GM18499 (cell line): ENCODE data around the gene ARHGEF40.
A peak's percentile ranks its signal among the peaks of the same experiment; 100 is the strongest.

Experiments used
- ATAC-seq: cut with Tn5 transposase; IDR thresholded peaks from one replicate; pipeline ENCODE4 v1.9.1; 2021; ENCODE audit warnings: moderate number of reproducible peaks; ENCODE audit not compliant: insufficient read depth, unreplicated experiment

The ARHGEF40 gene

DNA sequence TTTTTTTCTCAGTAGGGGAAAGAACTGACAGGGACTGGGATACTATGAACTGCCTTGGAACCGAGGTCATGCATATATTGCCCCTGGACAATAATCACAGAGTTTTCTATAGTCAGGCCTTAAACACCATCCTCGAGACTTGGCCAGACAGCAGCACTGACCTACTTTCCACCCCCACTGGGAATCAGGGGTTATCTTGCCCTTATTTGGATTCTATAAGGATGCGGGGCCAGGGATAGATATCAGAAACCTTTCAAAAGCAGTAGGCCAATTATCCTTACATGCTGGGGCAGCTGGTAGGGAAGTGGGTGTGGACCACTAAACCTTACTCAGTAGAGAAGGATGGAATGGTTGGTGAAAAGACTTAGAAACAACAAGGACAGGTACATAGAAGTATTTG, 26.3 kb downstream of the ARHGEF40 start:
- ATAC-seq: no peak

DNA sequence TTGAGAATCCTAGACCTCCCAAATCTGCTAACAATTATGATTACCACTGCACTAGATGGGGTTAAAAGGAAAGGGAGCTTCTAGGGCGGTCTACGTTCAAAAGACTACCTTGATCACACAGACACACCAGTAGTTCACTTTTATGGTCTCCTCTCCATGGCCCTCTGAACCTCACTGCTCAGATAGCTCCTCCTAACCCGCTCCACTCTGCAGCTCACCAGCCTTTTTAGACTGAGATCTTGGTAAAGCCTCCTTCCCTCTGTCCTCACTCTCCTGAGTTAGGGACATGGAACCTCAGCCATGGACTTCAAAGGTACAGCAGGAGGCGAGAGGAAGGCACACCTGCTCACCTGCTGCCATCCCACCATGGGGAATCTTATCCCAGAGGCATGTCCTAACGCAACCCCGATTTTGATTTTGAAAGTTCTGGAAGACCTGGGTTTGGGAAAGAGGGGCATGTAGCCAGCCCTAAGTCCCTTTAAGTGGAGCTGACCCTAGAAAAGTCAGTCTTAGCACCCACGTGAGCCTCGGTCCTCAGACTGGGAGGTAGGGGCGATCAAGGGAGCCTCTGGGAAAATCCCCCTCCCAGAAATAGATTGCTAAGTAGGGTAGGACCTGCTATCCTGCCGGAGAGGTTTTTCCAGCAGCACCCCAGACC, 27.0 kb downstream of the ARHGEF40 start:
- ATAC-seq: no peak

DNA sequence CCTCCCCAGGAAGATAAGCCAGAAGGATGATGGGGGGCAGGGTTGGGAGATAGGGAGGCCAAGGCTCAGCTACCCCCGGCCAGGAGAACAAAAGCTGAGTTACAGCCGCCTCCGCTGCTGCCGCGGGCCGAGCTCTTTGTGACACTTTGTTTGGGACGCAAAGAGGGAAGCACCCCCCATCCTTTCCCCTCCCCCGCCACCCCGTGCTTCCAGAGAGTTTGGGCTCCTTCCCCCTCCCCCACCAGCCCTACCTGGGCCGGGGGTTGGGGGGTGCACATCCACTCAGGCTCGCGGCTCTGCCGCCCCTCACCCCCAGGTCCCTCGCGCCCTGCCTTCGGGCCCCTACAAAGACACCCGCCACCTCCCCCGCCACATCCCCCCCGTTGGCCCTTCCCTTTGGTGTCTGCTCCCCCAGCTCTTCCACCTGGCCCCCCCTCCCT, 27.6 kb downstream of the ARHGEF40 start:
- ATAC-seq: no peak

DNA sequence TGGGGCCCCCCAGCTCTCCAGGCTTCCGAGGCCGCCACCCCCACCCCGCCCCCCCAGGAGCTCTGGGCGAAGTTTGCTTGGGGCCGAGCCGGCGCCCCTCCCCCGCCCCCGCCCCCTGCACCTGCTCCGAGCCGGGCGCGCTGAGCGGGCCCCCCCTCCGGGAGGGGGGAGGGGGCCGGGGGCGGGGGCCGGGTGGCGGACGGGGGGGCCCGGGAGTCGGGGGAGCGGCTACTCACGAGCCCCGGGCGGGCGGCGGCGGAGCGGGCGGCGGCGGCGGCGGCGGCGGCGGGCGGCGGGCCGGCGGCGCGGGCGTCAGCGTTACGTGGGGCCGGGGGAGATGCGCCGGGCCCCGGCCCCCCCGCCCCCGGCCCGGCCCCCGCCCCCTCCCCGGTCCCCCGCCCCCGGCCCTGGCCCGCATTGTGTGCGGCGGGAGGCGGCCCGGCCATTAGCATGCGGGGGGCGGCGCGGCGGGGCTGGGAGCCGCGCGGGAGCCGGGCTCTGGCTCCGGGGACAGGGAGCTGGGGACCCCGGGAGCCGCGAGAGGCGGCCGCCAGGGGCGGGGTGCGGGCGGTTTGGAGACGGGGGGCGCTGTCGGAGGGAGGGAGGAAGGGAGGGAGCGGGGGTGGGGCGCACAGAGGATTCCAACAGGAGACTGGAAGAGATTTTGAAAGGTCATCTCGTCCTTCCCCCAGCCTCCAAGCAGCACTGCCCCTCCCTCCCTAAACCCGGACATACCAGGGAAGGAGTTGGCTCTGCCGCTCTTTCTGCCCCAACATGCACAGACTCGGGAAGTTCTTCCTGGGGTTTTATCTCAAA, 28.2 kb downstream of the ARHGEF40 start, which contains the start of gene ZNF219:
TSS of gene ZNF219 (minus strand) at position 580 of the 816 bp plus-strand sequence. CDS start 5,064 bp downstream, outside the sequence.
- no peak for ATAC-seq

DNA sequence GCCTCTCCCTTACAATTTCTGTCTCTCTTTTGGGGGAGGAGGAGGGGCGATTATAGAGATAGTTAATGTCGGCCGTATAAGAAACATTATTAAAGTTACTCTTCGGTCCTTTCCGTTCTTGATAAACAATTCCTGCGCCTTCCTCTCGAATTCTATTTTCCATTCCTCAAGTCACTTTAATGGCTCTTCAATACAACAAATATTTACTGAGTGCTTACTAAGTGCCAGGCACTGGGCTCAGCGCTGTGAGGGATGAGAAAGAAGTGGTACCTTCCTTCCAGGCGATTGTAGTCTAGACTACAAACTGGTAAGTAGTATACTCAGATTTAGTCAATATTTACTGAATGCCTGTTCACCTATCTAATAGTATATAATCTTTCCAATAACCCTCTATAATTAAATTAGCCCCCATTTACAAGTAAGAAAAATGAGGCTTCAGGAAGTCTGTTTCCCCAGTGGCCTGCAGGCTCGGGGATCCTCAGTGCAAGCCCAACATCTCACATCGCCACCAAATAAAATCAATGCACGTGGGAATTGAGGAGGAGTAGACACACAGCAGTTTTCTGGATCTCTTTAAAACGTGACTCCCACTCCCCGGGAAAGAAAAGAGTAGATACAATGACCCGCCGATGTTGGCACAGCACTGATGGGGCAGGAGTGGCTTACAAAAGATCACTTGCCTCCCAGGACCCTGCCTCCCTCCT, 28.9 kb downstream of the ARHGEF40 start:
- no peak for ATAC-seq

DNA sequence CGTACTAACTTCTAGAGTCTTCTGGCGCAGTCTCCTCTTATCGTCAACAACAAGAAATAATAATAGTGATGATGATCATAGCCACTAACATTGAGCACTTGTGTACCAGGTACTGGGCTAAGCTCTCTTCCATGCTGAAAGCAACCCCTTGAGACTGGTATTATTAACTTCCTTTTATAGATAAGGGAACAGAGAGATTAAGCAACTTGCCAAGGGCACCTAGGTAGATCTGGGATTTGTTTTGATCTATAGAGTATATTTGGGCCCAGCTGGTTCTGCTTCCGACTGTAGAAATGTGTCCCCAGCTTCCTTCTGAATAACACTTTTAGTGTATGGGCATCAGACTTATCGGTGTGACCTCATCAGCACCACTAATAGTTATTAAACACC, 29.5 kb downstream of the ARHGEF40 start:
- no peak for ATAC-seq

DNA sequence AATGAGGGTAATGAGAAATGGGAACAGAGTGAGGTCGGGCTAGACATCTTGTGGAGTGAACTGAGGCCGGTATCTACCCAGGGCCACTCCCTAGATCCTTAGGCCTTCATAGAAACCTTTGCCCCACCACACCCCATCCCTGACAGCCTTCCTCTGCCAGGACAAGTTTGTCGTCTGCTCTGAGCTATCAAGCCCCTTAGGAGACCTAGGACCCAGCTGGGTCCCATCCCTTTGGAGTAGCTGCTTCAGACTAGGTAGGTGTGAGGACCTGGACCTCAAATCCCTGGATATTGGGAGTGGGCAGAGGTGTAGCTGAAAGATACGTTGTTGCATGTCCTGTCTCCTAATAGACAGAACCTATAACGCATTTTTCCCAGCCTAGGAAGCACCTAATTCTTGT, 30.8 kb downstream of the ARHGEF40 start, which contains the start of gene TMEM253:
TSS of gene TMEM253 (plus strand) at position 136 of the 400 bp plus-strand sequence. CDS start 278 bp downstream, outside the sequence.
- no peak for ATAC-seq

DNA sequence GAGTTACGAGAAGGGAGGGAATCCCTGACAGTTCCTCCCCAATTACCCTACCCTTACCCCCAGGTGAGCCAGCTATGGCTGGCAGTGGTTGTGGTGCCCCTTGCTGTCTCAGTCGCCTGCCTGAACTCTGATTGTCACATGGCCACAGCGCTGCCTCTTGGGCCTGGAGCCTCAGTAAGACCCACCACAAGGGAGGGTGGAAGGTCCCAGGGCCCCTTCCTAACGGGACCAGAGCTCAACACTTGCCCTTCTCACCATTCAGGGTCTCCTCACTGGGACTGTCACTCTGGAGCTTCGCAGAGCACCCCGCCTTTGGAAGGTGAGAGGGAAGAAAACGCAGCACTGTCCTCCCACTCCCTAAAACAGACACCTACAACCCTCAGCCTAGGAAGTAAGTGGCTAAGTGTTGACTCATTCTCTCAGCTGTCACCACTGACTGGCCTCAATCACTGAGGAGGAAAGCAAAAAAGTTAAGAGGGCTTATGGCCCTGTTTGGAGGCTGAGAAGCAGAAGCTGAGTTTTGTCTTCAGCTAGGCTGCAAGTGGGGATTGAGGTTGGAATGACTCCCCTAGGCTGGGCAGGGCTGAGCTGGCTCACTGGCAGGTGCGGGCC, 31.8 kb downstream of the ARHGEF40 start:
- no peak for ATAC-seq

DNA sequence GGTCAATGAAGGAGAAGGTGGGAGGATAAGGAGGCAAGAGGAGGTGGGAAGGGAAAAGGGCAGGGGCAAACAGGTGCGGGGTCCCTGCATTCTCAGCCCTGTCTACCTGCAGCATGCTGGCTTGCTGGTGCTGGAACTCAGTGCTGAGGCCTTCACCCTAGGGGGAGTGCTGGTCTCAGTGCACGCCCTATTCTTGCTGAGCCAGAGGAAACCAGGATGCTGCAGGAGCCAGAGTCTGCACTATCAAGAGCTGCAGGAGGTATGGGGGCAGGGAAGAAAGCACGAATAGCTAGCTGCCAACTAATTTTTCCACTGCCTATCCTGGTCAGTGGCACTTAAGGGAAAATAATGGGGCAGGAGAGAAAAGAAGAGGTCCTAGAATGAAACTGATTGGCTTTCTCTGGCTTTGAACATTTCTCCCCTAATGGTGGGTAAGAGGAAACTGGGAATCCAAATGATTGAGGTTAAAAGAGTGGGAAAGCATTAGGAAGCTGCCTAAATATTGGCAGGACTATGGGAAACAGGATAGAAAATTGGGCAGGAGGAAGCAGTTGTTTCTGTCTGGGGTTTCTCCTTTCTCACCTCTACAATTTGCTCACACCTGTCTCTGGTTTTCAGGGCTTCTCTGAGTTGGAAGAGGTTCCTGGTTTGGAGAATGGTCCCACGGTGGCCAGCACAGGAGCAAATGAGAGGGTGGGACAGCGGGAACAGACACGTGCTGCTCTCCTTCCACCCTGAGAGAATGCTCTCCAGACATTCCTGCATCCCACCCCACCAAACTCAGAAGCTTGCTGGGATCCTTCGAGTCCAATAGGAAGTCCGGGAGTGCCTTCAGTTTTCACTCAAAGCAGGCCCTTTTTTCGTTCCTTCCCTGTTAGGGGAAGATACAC, 32.7 kb downstream of the ARHGEF40 start:
- no peak for ATAC-seq

DNA sequence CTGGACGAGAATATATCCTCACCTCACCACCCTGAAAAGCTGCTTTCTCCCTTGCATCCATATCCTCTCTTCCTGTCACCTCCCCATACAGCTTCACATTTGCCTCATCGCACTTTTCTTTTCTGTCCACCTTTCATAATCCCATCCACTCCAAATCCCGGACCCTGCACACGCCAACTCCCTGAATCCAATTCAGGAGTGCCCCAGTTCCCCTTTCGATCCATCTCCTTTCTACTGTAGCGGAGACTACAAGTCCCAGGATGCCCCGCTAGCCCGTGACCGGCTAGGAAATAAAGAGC, 33.3 kb downstream of the ARHGEF40 start:
- peak; percentile 1 for ATAC-seq

DNA sequence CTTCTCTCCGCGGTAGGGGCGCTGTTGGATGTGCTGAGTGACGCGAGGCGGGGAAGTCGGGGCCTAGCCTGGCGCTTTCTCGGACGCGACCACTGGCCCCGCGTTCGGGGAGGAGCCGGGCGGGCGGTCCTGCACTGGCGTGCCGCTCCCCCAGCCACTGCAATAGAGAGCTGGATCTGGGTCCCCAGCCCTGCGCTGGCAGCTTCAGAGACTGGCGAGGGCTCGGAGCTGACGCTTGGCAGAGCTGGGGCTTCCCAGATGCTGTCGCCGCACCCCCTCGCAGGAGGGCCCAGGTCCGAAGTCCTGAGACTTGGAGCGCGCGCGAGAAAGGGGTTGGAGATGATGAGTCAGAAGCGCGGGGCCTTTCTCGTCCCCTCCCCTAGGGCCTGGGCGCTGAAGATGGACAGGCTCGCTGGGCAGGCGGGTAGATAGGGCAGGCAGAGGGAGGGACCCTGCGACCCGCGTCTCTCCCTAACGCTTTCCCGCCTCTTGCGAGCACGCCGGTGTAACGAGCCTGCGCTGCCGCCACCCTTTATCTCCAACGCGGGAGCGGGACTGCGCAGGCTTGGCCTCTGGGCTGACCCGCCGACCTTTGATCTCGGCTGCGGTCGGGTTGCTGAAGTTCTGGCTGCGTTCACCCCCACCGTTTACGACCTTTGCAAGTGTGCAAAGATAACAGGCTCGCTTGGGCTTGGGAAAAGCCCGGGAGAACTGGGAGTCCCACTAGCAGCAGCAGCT, 33.8 kb downstream of the ARHGEF40 start:
- peak; percentile 71 for ATAC-seq

DNA sequence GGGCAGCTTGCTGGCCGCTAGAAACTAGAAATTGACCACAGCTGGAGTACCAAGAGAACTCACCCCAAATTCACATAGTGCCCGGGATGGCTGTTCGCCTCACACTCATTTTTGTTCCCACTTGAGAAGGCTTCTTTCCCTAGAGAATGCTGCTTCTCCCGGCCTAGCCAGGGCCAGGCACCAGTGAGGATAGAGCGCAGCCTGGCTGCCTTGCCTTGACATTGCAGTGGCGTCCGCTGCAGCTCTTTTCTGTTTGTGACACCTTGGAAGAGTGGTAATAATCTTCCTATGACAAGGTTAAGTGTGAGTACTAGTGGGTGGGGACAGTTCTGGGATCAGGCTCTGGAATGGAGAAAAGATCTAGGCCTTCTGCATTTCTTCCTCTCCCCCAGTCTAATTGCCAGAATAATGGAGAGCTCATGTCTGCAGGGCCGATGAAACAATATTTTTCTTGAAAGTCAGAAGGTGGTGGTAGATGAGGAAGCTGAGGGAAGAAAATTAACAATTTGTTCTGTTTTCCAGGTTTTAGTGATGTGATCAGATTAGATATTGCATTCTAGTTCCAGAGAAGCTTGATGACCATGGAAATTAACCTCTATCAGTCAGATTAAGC, 34.5 kb downstream of the ARHGEF40 start:
- ATAC-seq: no peak

DNA sequence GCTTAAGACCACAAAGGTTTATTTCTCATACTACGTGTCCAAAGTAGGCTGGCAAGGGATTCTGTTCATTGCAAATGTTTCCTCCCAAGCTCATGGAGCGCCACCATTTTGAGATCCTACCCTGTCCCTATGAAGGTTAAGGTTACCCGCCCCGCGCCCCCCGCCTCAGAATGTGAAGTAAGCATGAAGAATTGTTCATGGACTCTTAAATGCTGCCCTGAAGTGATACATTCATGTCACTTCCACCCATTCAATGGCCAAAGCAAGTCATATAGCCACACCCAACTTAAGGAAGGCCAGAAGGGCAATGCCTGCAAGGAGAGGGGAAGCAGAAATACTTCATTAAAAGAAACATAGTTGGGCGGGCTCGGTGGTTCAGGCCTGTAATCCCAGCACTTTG, 35.0 kb downstream of the ARHGEF40 start:
- ATAC-seq: no peak

DNA sequence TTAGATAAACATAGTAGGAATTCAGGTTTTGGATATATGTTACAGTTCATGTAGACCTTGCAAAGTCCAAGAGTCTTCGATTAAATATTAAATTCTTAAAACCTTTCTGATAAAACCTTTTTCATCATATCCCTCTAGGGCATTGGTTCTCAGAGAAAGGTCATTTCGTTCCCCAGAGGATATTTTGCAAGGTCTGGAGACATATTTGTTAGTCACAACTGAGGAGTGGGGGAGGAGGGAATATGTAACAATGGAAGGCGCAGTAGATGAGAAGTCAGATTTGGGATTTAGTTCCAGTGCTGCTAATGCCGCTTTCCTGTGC, 36.0 kb downstream of the ARHGEF40 start:
- ATAC-seq: no peak

DNA sequence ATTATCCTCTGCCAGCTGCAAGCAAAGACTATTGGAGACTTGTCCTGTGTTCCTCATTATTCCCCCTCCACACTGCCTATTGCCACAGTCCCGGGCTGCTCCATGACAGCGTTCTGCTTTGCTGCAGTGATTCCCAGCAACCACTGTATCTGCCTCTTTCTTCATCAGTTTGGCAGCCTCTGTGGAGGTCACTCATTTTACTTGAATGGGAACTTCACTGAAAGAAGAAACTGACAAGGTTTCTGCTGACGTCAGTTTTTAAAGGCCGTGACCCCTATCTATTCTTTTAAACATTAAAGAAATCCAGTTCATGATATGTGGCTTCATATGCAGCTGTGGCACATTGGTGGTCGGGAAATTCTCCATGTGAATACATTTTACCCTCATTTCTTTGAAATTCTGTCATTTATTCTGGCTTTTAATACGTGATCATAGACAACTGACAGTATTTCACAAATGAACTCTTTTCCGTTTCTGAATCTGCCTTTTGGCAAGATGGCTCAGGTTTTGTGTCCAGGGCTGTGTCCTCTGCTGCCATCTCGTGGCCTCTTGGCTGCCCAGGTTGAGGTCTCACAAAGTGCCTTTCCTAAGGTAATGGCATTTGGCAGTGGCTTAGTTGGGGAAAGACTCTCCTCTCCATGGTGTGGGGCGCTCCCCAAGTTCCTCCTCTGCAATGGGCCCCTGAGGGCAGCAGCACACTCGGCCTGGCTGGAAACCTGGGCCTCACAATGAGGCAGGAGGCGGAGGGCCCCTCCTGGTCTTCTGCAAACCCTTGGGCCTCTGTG, 36.6 kb downstream of the ARHGEF40 start:
- ATAC-seq: no peak

DNA sequence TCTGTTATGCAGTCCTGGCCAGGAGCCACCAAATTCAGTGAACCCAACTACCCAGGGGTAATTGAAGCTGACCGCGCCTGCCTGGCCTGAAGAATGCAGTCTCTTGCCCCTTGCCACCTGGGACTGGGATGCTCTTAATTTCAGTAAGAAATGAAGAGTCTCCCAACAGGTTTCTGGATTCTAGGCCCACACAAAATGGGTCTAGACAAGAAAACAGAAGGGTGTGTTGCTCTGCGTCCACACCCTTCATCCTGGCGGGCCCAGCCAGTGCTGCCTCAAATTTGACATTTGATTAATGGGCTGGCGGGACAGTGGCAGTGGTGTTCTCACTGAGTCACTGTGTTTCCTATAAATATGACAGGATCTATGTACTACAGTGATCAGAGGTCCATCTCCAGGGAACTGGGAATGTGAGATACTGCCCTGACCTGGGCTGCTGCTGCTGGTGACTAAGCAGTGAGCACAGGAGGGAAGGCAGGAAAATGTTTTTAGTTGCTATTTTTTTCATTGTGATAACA, 37.2 kb downstream of the ARHGEF40 start:
- ATAC-seq: no peak

DNA sequence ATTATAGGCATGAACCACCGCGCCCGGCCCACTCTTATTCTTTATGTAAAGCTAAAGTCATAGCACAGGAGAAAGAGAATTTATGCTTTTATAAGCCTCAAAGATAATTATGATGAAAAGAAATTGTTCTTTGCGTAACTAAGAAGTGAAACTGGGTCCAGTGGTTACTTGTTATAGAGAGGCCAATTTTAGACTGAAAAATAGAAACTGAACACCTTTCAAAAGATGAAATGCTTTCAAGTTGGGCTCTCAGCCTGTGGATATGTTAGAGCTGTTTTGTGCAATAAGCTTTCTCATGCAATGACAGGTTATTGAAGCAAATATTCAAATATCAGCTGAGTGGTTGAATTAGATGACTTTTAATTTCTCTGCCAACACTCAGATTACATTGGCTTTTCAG, 38.7 kb downstream of the ARHGEF40 start:
- no peak for ATAC-seq
